ENCODE measurements around the gene AMIGO1.

AMIGO1 gene

GRCh38 chr1:109528712-109529111 is 19.2 kb upstream of the AMIGO1 start:
- Histone ChIP-seq H3K4me2 (ENCODE audit: low read depth, low read length, poor library complexity, severe bottlenecking) (no peak overlapping the region), H3K4me1 (ENCODE audit: insufficient read depth, low read length, poor library complexity, severe bottlenecking) (peaks cover 9% of the 10 kb centered on the region)
- TF ChIP-seq CTCF (conservative IDR thresholded peaks at IDR 0.05; ENCODE audit: low read length): no peak
- TF ChIP-seq EZH2phosphoT487 (IDR thresholded peaks at IDR 0.05; ENCODE audit: borderline replicate concordance): no peak

GRCh38 chr1:109527846-109528695 is 18.5 kb upstream of the AMIGO1 start:
- Histone ChIP-seq H3K79me2 (ENCODE audit: insufficient read depth, low read length) (no peaks in the 10 kb centered on the region), H3K4me2 (ENCODE audit: low read depth, low read length, poor library complexity, severe bottlenecking) (no peak overlapping the region), H3F3A (ENCODE audit: low read depth) (no peaks in the 10 kb centered on the region), H2AFZ (ENCODE audit: low read length) (no peak overlapping the region), H4K20me1 (ENCODE audit: insufficient read depth, low read length, poor library complexity, severe bottlenecking) (no peaks in the 10 kb centered on the region), H3K36me3 (ENCODE audit: insufficient read depth, low read length) (no peaks in the 10 kb centered on the region), H3K4me1 (ENCODE audit: insufficient read depth, low read length, poor library complexity, severe bottlenecking) (peaks cover 9% of the 10 kb centered on the region), H3K9me2 (replicated peaks; ENCODE audit: low read depth, low read length) (no peaks in the 10 kb centered on the region), H3K27me3 (ENCODE audit: insufficient read depth, low read length, poor library complexity, severe bottlenecking) (no peaks in the 10 kb centered on the region), H3K9ac (ENCODE audit: low read depth, low read length, poor library complexity, severe bottlenecking) (no peak overlapping the region), H3K4me3 (ENCODE audit: low read length, poor library complexity, severe bottlenecking) (no peak overlapping the region), H3K9me3 (ENCODE audit: insufficient read depth, low read depth, low read length) (no peaks in the 10 kb centered on the region)
- TF ChIP-seq EZH2phosphoT487 (IDR thresholded peaks at IDR 0.05; ENCODE audit: borderline replicate concordance): no peak
- TF ChIP-seq CTCF (conservative IDR thresholded peaks at IDR 0.05; ENCODE audit: low read length): no peak

More at GRCh38 chr1:109528712-109529111, 19.2 kb upstream of the AMIGO1 start:
- no peak overlapping the region for H2AFZ ChIP-seq (ENCODE audit: low read length)
- H3K79me2 ChIP-seq (ENCODE audit: insufficient read depth, low read length): no peaks in the 10 kb centered on the region
- H3K36me3 ChIP-seq (ENCODE audit: insufficient read depth, low read length): no peaks in the 10 kb centered on the region
- H3K4me3 ChIP-seq (ENCODE audit: low read length, poor library complexity, severe bottlenecking): no peak overlapping the region
- H3K27me3 ChIP-seq (ENCODE audit: insufficient read depth, low read length, poor library complexity, severe bottlenecking): no peaks in the 10 kb centered on the region
- no peaks in the 10 kb centered on the region for H4K20me1 ChIP-seq (ENCODE audit: insufficient read depth, low read length, poor library complexity, severe bottlenecking)
- no peaks in the 10 kb centered on the region for H3F3A ChIP-seq (ENCODE audit: low read depth)
- H3K9ac ChIP-seq (ENCODE audit: low read depth, low read length, poor library complexity, severe bottlenecking): no peak overlapping the region
- H3K9me2 ChIP-seq (replicated peaks; ENCODE audit: low read depth, low read length): no peaks in the 10 kb centered on the region
- no peaks in the 10 kb centered on the region for H3K9me3 ChIP-seq (ENCODE audit: insufficient read depth, low read depth, low read length)

- no peaks in the 10 kb centered on the region for H3K36me3 ChIP-seq (ENCODE audit: insufficient read depth, low read length)
- no peak for TF ChIP-seq EZH2phosphoT487 (IDR thresholded peaks at IDR 0.05; ENCODE audit: borderline replicate concordance)
- no peak for TF ChIP-seq CTCF (conservative IDR thresholded peaks at IDR 0.05; ENCODE audit: low read length)
These were observed 17.7 kb upstream of the AMIGO1 start for GRCh38 chr1:109527098-109527811.

More at GRCh38 chr1:109527098-109527811, 17.7 kb upstream of the AMIGO1 start:
- H3K4me3 ChIP-seq (ENCODE audit: low read length, poor library complexity, severe bottlenecking): no peak overlapping the region
- no peaks in the 10 kb centered on the region for H3K9me3 ChIP-seq (ENCODE audit: insufficient read depth, low read depth, low read length)
- H3K9ac ChIP-seq (ENCODE audit: low read depth, low read length, poor library complexity, severe bottlenecking): no peak overlapping the region
- H3F3A ChIP-seq (ENCODE audit: low read depth): no peaks in the 10 kb centered on the region
- no peak overlapping the region for H3K4me2 ChIP-seq (ENCODE audit: low read depth, low read length, poor library complexity, severe bottlenecking)
- H3K9me2 ChIP-seq (replicated peaks; ENCODE audit: low read depth, low read length): no peaks in the 10 kb centered on the region
- H4K20me1 ChIP-seq (ENCODE audit: insufficient read depth, low read length, poor library complexity, severe bottlenecking): no peaks in the 10 kb centered on the region
- H3K79me2 ChIP-seq (ENCODE audit: insufficient read depth, low read length): no peaks in the 10 kb centered on the region
- H2AFZ ChIP-seq (ENCODE audit: low read length): no peak overlapping the region
- H3K4me1 ChIP-seq (ENCODE audit: insufficient read depth, low read length, poor library complexity, severe bottlenecking): peaks cover 5% of the 10 kb centered on the region
- no peaks in the 10 kb centered on the region for H3K27me3 ChIP-seq (ENCODE audit: insufficient read depth, low read length, poor library complexity, severe bottlenecking)

Measured in Loucy (cell line).